Testis (tissue), 2 donors: ENCODE data around the gene COQ8B.

Experiments
- CTCF ChIP-seq, 3 experiments: fragments of 450-650 bp in 2 of 3; fragments of 200-600 bp in 1 of 3; sonication (generic) in 1 of 3; IDR thresholded peaks; one replicate each; pipeline ENCODE4 v1.5.1; 2016 to 2019; ENCODE audit warnings: antibody characterized with exemption in 3 of 3, mild to moderate bottlenecking in 2 of 3, moderate library complexity in 1 of 3
- POLR2A ChIP-seq: fragments of 450-650 bp; IDR thresholded peaks from one replicate; pipeline ENCODE4 v1.6.1; 2017; ENCODE audit warnings: antibody characterized with exemption, mild to moderate bottlenecking, moderate library complexity

GRCh38 chr19:40684280-40684679 lies 32.4 kb downstream of the COQ8B start:
- no peak for TF ChIP-seq CTCF (IDR thresholded peaks at IDR 0.05)
- TF ChIP-seq POLR2A: no peak
